DOHH2 (cell line): Measurements from ENCODE around the gene HOXB1.

Experiments used
- H3F3A ChIP-seq: fragments of 200-600 bp; sonication (generic), shearing (Covaris generic); 2 replicates; pipeline ENCODE4 v1.6.0; 2016; ENCODE audit warnings: antibody characterized with exemption, mild to moderate bottlenecking; ENCODE audit not compliant: control insufficient read depth, insufficient read depth
- H3K27ac ChIP-seq: fragments of 200-600 bp; sonication (generic); 2 replicates; pipeline ENCODE4 v1.5.1; 2014; ENCODE audit warnings: low read depth, mild to moderate bottlenecking, low read length, moderate library complexity
- H3K27me3 ChIP-seq: fragments of 200-600 bp; sonication (generic); 2 replicates; pipeline ENCODE4 v1.6.1; 2014; ENCODE audit warnings: mild to moderate bottlenecking, low read length, mixed read lengths; ENCODE audit not compliant: control insufficient read depth
- H3K36me3 ChIP-seq: fragments of 200-600 bp; sonication (generic); 2 replicates; pipeline ENCODE4 v1.6.1; 2014; ENCODE audit warnings: mild to moderate bottlenecking, low read length, moderate library complexity, mixed read lengths; ENCODE audit not compliant: control insufficient read depth
- H3K4me1 ChIP-seq: fragments of 200-600 bp; sonication (generic); 2 replicates; pipeline ENCODE4 v1.6.1; 2014; ENCODE audit warnings: mild to moderate bottlenecking, low read length, mixed read lengths; ENCODE audit not compliant: control insufficient read depth
- H3K4me2 ChIP-seq: fragments of 200-600 bp; sonication (generic); 2 replicates; pipeline ENCODE4 v1.6.0; 2014; ENCODE audit warnings: mild to moderate bottlenecking, low read length, moderate library complexity
- H3K4me3 ChIP-seq: fragments of 200-600 bp; sonication (generic); 2 replicates; pipeline ENCODE4 v1.5.1; 2014; ENCODE audit warnings: mild to moderate bottlenecking, low read length, mixed read lengths
- H3K79me2 ChIP-seq: fragments of 200-600 bp; sonication (generic); 2 replicates; pipeline ENCODE4 v1.6.1; 2014; ENCODE audit warnings: mild to moderate bottlenecking, low read length, mixed read lengths; ENCODE audit not compliant: control insufficient read depth
- H3K9me2 ChIP-seq: fragments of 200-600 bp; sonication (generic); replicated peaks from 2 replicates; pipeline ENCODE4 v1.6.1; 2014; ENCODE audit warnings: mild to moderate bottlenecking, low read length, mixed read lengths; ENCODE audit not compliant: control insufficient read depth
- H3K9me3 ChIP-seq: fragments of 200-600 bp; sonication (generic); 2 replicates; pipeline ENCODE4 v1.6.1; 2014; ENCODE audit warnings: antibody characterized with exemption, low read length, mixed read lengths; ENCODE audit not compliant: control insufficient read depth, insufficient read depth
- H4K20me1 ChIP-seq: fragments of 200-600 bp; sonication (generic); 2 replicates; pipeline ENCODE4 v1.6.0; 2014; ENCODE audit warnings: low read depth, mild to moderate bottlenecking, antibody characterized with exemption, low read length, moderate library complexity; ENCODE audit not compliant: control insufficient read depth, insufficient read depth
- EZH2phosphoT487 ChIP-seq: fragments of 200-600 bp; sonication (generic); IDR thresholded peaks from 2 replicates; pipeline ENCODE4 v1.6.1; 2017; ENCODE audit warnings: borderline replicate concordance, mild to moderate bottlenecking, antibody characterized with exemption, low read length, moderate library complexity, mixed read lengths
- TF ChIP-seq, protein P1 (sequence below): fragments of 200-600 bp; sonication (generic); IDR thresholded peaks from one replicate; pipeline ENCODE4 v1.5.1; 2014; ENCODE audit warnings: antibody characterized with exemption, mild to moderate bottlenecking, low read depth, low read length; ENCODE audit not compliant: poor library complexity, severe bottlenecking

Gene HOXB1

GRCh38 chr17:48559122-48559839 is 28.5 kb upstream of the HOXB1 start:
- TF ChIP-seq EZH2phosphoT487 = no peak
- TF ChIP-seq, protein P1, sequence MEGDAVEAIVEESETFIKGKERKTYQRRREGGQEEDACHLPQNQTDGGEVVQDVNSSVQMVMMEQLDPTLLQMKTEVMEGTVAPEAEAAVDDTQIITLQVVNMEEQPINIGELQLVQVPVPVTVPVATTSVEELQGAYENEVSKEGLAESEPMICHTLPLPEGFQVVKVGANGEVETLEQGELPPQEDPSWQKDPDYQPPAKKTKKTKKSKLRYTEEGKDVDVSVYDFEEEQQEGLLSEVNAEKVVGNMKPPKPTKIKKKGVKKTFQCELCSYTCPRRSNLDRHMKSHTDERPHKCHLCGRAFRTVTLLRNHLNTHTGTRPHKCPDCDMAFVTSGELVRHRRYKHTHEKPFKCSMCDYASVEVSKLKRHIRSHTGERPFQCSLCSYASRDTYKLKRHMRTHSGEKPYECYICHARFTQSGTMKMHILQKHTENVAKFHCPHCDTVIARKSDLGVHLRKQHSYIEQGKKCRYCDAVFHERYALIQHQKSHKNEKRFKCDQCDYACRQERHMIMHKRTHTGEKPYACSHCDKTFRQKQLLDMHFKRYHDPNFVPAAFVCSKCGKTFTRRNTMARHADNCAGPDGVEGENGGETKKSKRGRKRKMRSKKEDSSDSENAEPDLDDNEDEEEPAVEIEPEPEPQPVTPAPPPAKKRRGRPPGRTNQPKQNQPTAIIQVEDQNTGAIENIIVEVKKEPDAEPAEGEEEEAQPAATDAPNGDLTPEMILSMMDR = no peak
- no peak overlapping the region for H3K4me2 ChIP-seq
- H3K9me3 ChIP-seq = no peaks in the 10 kb centered on the region
- H3K9me2 ChIP-seq = no peaks in the 10 kb centered on the region
- no peaks in the 10 kb centered on the region for H4K20me1 ChIP-seq
- H3K27ac ChIP-seq = no peak overlapping the region
- no peaks in the 10 kb centered on the region for H3K36me3 ChIP-seq
- no peaks in the 10 kb centered on the region for H3F3A ChIP-seq
- H3K4me3 ChIP-seq = no peak overlapping the region
- no peaks in the 10 kb centered on the region for H3K79me2 ChIP-seq
- peaks cover 3% of the 10 kb centered on the region; the same call in 1 of the 2 replicates for H3K27me3 ChIP-seq
- H3K4me1 ChIP-seq = no peaks in the 10 kb centered on the region

DNA sequence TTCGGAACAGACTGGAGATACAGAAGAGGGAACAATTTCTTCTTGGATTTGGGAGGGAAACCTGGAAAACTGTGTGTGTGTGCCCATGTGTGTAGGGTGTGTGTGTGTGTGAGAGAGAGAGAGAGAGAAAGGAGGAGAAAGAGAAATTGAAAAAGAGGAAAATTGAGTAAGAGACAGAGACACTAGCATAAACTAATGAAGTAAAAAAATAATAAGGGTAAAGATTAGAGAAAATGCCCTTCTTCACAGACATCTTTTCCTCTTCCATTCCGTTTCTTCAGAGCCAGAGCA is 28.0 kb upstream of the HOXB1 start:
- Histone ChIP-seq H3K9me3 (no peaks in the 10 kb centered on the region), H3K27ac (no peak overlapping the region), H3F3A (no peaks in the 10 kb centered on the region), H4K20me1 (no peaks in the 10 kb centered on the region), H3K4me2 (no peak overlapping the region), H3K4me1 (no peaks in the 10 kb centered on the region), H3K27me3 (peaks cover 3% of the 10 kb centered on the region; the same call in 1 of the 2 replicates), H3K36me3 (no peaks in the 10 kb centered on the region), H3K79me2 (no peaks in the 10 kb centered on the region), H3K9me2 (no peaks in the 10 kb centered on the region), H3K4me3 (no peak overlapping the region)
- no peak for TF ChIP-seq EZH2phosphoT487
- TF ChIP-seq, protein P1 = no peak

GRCh38 chr17:48558057-48558830 is 27.4 kb upstream of the HOXB1 start:
- H3K27ac ChIP-seq = no peak overlapping the region
- H4K20me1 ChIP-seq = no peaks in the 10 kb centered on the region
- H3K27me3 ChIP-seq = peaks cover 3% of the 10 kb centered on the region; the same call in 1 of the 2 replicates
- H3F3A ChIP-seq = no peaks in the 10 kb centered on the region
- no peak overlapping the region for H3K4me3 ChIP-seq
- no peak overlapping the region for H3K4me2 ChIP-seq
- no peaks in the 10 kb centered on the region for H3K36me3 ChIP-seq
- no peaks in the 10 kb centered on the region for H3K4me1 ChIP-seq
- no peaks in the 10 kb centered on the region for H3K9me2 ChIP-seq
- no peaks in the 10 kb centered on the region for H3K79me2 ChIP-seq
- H3K9me3 ChIP-seq = no peaks in the 10 kb centered on the region
- TF ChIP-seq EZH2phosphoT487 = no peak
- TF ChIP-seq, protein P1 = no peak
